ENCODE data around the gene JPH2.

The JPH2 gene

GRCh38 chr20:44181611-44182010 lies 5.4 kb downstream of the JPH2 start:
- Histone ChIP-seq H3K4me2 (ENCODE audit: low read length) (no peak overlapping the region), H3K9ac (ENCODE audit: low read length) (no peak overlapping the region), H3K4me3 (ENCODE audit: low read length) (no peak overlapping the region), H3K27ac (ENCODE audit: low read length) (no peak overlapping the region), H3K9me3 (ENCODE audit: insufficient read depth, low read length) (no peaks in the 10 kb centered on the region), H2AFZ (ENCODE audit: low read depth, low read length) (no peak overlapping the region), H3K79me2 (ENCODE audit: low read length) (no peaks in the 10 kb centered on the region), H3K4me1 (ENCODE audit: low read length) (no peaks in the 10 kb centered on the region), H4K20me1 (ENCODE audit: insufficient read depth, low read length) (no peaks in the 10 kb centered on the region), H3K36me3 (replicated peaks; ENCODE audit: low read depth, low read length) (no peaks in the 10 kb centered on the region), H3K27me3 (ENCODE audit: low read depth, low read length) (peaks cover 42% of the 10 kb centered on the region)
- TF ChIP-seq EZH2phosphoT487 (IDR thresholded peaks at IDR 0.05; ENCODE audit: low read depth) (no peak), CTCF (IDR thresholded peaks at IDR 0.05; ENCODE audit: low read depth, low read length) (no peak)

- H4K20me1 ChIP-seq (ENCODE audit: insufficient read depth, low read length) = no peaks in the 10 kb centered on the region
- TF ChIP-seq CTCF (IDR thresholded peaks at IDR 0.05; ENCODE audit: low read depth, low read length) = no peak
- TF ChIP-seq EZH2phosphoT487 (IDR thresholded peaks at IDR 0.05; ENCODE audit: low read depth) = no peak
- H3K27me3 ChIP-seq (ENCODE audit: low read depth, low read length) = peaks cover 42% of the 10 kb centered on the region
- H3K9me3 ChIP-seq (ENCODE audit: insufficient read depth, low read length) = no peaks in the 10 kb centered on the region
- H3K27ac ChIP-seq (ENCODE audit: low read length) = no peak overlapping the region
- no peak overlapping the region for H2AFZ ChIP-seq (ENCODE audit: low read depth, low read length)
- H3K4me3 ChIP-seq (ENCODE audit: low read length) = no peak overlapping the region
- H3K36me3 ChIP-seq (replicated peaks; ENCODE audit: low read depth, low read length) = no peaks in the 10 kb centered on the region
- H3K4me2 ChIP-seq (ENCODE audit: low read length) = no peak overlapping the region
- H3K4me1 ChIP-seq (ENCODE audit: low read length) = no peaks in the 10 kb centered on the region
- H3K9ac ChIP-seq (ENCODE audit: low read length) = no peak overlapping the region
- no peaks in the 10 kb centered on the region for H3K79me2 ChIP-seq (ENCODE audit: low read length)
These were observed 6.2 kb downstream of the JPH2 start for GRCh38 chr20:44180814-44181213.

- no peak for TF ChIP-seq EZH2phosphoT487 (IDR thresholded peaks at IDR 0.05; ENCODE audit: low read depth)
- TF ChIP-seq CTCF (IDR thresholded peaks at IDR 0.05; ENCODE audit: low read depth, low read length) = no peak
- Histone ChIP-seq H3K4me1 (ENCODE audit: low read length) (no peaks in the 10 kb centered on the region), H3K27me3 (ENCODE audit: low read depth, low read length) (peaks cover 51% of the 10 kb centered on the region), H3K4me3 (ENCODE audit: low read length) (no peak overlapping the region), H3K79me2 (ENCODE audit: low read length) (no peaks in the 10 kb centered on the region), H3K9ac (ENCODE audit: low read length) (no peak overlapping the region), H3K9me3 (ENCODE audit: insufficient read depth, low read length) (no peaks in the 10 kb centered on the region), H3K36me3 (replicated peaks; ENCODE audit: low read depth, low read length) (no peaks in the 10 kb centered on the region), H3K4me2 (ENCODE audit: low read length) (no peak overlapping the region), H4K20me1 (ENCODE audit: insufficient read depth, low read length) (no peaks in the 10 kb centered on the region), H2AFZ (ENCODE audit: low read depth, low read length) (no peak overlapping the region), H3K27ac (ENCODE audit: low read length) (no peak overlapping the region)
These were observed 10.0 kb downstream of the JPH2 start for GRCh38 chr20:44176833-44177534.

GRCh38 chr20:44174996-44175765 lies 11.8 kb downstream of the JPH2 start:
- Histone ChIP-seq H3K36me3 (replicated peaks; ENCODE audit: low read depth, low read length) (no peaks in the 10 kb centered on the region), H3K4me1 (ENCODE audit: low read length) (no peaks in the 10 kb centered on the region), H3K79me2 (ENCODE audit: low read length) (no peaks in the 10 kb centered on the region), H3K4me3 (ENCODE audit: low read length) (no peak overlapping the region), H3K9me3 (ENCODE audit: insufficient read depth, low read length) (no peaks in the 10 kb centered on the region), H3K27me3 (ENCODE audit: low read depth, low read length) (peaks cover 56% of the 10 kb centered on the region), H2AFZ (ENCODE audit: low read depth, low read length) (no peak overlapping the region), H3K4me2 (ENCODE audit: low read length) (no peak overlapping the region), H4K20me1 (ENCODE audit: insufficient read depth, low read length) (no peaks in the 10 kb centered on the region), H3K27ac (ENCODE audit: low read length) (no peak overlapping the region), H3K9ac (ENCODE audit: low read length) (no peak overlapping the region)
- no peak for TF ChIP-seq CTCF (IDR thresholded peaks at IDR 0.05; ENCODE audit: low read depth, low read length)
- no peak for TF ChIP-seq EZH2phosphoT487 (IDR thresholded peaks at IDR 0.05; ENCODE audit: low read depth)

All from OCI-LY3 (cell line).